Nephron (organoid): Measurements from ENCODE around the gene MAP3K5.

Experiments used
- H3K27ac Mint-ChIP-seq, 3 experiments: 2 replicates each; pipeline ENCODE4 v1.8.0; 2020; ENCODE audit warnings: mixed read lengths in 3 of 3, mild to moderate bottlenecking in 2 of 3, moderate library complexity in 1 of 3
- H3K27me3 Mint-ChIP-seq: 2 replicates; pipeline ENCODE4 v1.8.0; 2021; ENCODE audit warnings: low read depth, mild to moderate bottlenecking, moderate library complexity, mixed read lengths
- H3K36me3 Mint-ChIP-seq: 2 replicates; pipeline ENCODE4 v1.8.0; 2020; ENCODE audit warnings: low read depth, mixed read lengths
- H3K4me1 Mint-ChIP-seq: 2 replicates; pipeline ENCODE4 v1.8.0; 2020; ENCODE audit warnings: mixed read lengths
- H3K4me3 Mint-ChIP-seq, 3 experiments: 2 replicates each; pipeline ENCODE4 v1.8.0; 2020; ENCODE audit warnings: mild to moderate bottlenecking in 3 of 3, mixed read lengths in 3 of 3, moderate library complexity in 2 of 3
- H3K9me3 Mint-ChIP-seq: 2 replicates; pipeline ENCODE4 v1.8.0; 2020; ENCODE audit warnings: mixed read lengths
- TF ChIP-seq, protein P1 (sequence below), 3 experiments: fragments of 200-600 bp; sonication (generic); IDR thresholded peaks; one replicate each; pipeline ENCODE4 v1.5.0; 2021; ENCODE audit warnings: antibody characterized with exemption in 3 of 3; ENCODE audit not compliant: unreplicated experiment in 3 of 3

MAP3K5 gene

DNA sequence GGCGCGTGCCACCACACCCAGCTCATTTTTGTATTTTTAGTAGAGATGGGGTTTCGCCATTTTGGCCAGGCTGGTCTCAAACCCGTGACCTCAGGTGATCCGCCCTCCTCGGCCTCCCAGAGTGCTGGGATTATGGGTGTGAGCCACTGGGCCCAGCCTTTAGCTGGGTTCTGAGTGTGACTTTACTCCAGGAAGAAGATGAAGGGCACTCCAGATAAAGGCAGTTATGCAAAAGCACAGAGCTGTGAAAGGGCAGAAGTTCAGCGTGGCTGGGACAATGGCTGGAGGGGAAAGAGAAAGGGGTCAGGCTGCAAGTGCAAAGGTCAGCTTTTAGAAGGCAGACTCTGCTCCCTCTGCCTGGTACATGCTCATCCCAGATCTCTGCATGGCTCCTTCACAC is 39.7 kb downstream of the MAP3K5 start:
- Mint-ChIP-seq H3K36me3 (no peaks in the 10 kb centered on the region), H3K27ac (peak overlapping the region in 1 of 3 experiments; percentile 39), H3K27me3 (peaks cover 3% of the 10 kb centered on the region), H3K4me3 (no peak overlapping the region), H3K9me3 (no peaks in the 10 kb centered on the region), H3K4me1 (peaks cover 5% of the 10 kb centered on the region)
- TF ChIP-seq, protein P1, sequence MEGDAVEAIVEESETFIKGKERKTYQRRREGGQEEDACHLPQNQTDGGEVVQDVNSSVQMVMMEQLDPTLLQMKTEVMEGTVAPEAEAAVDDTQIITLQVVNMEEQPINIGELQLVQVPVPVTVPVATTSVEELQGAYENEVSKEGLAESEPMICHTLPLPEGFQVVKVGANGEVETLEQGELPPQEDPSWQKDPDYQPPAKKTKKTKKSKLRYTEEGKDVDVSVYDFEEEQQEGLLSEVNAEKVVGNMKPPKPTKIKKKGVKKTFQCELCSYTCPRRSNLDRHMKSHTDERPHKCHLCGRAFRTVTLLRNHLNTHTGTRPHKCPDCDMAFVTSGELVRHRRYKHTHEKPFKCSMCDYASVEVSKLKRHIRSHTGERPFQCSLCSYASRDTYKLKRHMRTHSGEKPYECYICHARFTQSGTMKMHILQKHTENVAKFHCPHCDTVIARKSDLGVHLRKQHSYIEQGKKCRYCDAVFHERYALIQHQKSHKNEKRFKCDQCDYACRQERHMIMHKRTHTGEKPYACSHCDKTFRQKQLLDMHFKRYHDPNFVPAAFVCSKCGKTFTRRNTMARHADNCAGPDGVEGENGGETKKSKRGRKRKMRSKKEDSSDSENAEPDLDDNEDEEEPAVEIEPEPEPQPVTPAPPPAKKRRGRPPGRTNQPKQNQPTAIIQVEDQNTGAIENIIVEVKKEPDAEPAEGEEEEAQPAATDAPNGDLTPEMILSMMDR (IDR thresholded peaks at IDR 0.05; ENCODE audit: unreplicated experiment in 3 of 3) = no peak

DNA sequence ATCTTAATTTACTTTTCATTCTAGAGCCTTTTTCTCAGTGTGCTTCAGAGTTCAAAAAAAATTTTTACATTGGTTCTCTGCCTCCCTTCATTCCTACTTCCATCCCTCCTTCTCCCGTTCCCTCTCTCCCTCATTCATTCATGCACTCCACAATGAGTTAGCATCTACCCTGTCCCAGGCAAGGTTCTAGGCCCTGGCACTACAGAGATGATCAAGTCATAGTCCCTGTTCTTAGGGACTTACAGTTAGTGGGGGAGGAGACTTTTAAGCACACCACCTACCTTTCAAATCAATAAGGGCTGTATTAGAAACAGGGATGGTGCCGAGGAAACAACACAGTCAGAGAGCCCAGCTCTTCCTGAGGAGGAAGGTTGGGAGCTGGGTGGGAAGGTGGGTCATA is 40.3 kb downstream of the MAP3K5 start:
- Mint-ChIP-seq H3K4me3 (no peak overlapping the region), H3K4me1 (peaks cover 5% of the 10 kb centered on the region), H3K9me3 (no peaks in the 10 kb centered on the region), H3K36me3 (no peaks in the 10 kb centered on the region), H3K27me3 (peaks cover 3% of the 10 kb centered on the region), H3K27ac (peak overlapping the region in 1 of 3 experiments; percentile 8)
- TF ChIP-seq, protein P1 (IDR thresholded peaks at IDR 0.05; ENCODE audit: unreplicated experiment in 3 of 3) = no peak

DNA sequence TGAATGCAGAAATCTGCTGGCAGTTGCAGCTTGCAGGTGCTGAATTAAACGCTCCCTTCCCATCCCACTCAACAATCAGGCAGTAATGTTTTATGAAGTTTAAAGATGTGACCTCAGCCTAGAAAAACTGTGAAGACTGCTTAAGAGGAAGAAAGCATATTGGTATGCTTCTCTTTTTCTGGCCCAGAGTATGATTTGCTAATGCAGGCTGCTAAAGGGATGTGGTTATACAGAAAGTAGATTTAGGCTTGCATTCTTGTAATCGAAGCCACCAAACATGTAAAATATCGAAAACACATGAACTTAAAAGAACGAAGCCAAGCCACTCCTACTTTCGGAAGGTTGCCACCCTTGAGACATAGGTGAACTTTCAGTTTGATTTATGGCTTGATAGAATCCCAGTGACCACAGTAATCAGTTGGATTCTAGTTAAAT is 40.7 kb downstream of the MAP3K5 start:
- H3K36me3 Mint-ChIP-seq = no peaks in the 10 kb centered on the region
- no peaks in the 10 kb centered on the region for H3K9me3 Mint-ChIP-seq
- peaks cover 3% of the 10 kb centered on the region for H3K27me3 Mint-ChIP-seq
- TF ChIP-seq, protein P1 (IDR thresholded peaks at IDR 0.05; ENCODE audit: unreplicated experiment in 3 of 3) = no peak
- H3K4me3 Mint-ChIP-seq = no peak overlapping the region
- peak overlapping the region in 1 of 3 experiments; percentile 3 for H3K27ac Mint-ChIP-seq
- H3K4me1 Mint-ChIP-seq = peaks cover 5% of the 10 kb centered on the region

DNA sequence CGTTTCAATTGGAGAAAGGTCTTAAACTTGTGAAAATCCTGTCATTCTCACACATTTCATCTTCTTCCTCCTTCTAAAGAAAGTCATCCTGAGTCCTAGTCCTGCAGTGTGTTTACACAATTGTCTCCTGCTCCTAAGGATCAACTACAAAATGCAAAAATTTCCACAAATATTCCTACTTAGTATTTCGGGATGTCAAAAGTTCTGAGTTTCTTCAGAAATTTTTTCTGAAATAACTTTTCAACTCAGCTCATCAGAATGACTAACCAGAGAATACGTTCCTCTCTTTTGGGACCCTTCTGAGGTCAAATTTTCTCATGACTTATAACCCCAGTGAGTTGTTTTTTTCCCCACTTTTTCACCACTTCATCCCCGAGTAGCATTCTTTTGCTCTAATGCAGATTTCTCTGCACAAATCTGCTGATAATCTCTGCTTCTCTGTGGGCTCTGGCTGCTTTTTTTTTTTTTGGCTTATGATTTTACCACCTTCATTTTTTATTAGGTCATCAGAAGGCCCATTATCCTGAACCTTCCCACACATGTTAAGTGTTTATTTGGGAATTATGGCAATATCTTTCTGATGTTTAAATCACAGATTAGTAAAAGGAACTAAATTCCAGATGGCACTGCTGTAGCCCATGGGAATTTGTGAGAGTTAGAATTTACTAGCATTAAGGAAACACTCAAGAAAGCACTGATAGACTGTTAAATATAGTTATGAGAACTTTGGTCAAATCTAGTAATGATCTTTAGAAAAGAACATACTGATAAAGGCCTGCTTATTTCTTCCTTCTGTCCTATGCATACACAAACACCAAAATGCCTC is 41.4 kb downstream of the MAP3K5 start:
- Mint-ChIP-seq H3K27ac (peak overlapping the region in 1 of 3 experiments; percentile 46), H3K4me1 (peaks cover 5% of the 10 kb centered on the region), H3K36me3 (no peaks in the 10 kb centered on the region), H3K4me3 (no peak overlapping the region), H3K9me3 (no peaks in the 10 kb centered on the region), H3K27me3 (peaks cover 3% of the 10 kb centered on the region)
- TF ChIP-seq, protein P1 (IDR thresholded peaks at IDR 0.05; ENCODE audit: unreplicated experiment in 3 of 3) = no peak

DNA sequence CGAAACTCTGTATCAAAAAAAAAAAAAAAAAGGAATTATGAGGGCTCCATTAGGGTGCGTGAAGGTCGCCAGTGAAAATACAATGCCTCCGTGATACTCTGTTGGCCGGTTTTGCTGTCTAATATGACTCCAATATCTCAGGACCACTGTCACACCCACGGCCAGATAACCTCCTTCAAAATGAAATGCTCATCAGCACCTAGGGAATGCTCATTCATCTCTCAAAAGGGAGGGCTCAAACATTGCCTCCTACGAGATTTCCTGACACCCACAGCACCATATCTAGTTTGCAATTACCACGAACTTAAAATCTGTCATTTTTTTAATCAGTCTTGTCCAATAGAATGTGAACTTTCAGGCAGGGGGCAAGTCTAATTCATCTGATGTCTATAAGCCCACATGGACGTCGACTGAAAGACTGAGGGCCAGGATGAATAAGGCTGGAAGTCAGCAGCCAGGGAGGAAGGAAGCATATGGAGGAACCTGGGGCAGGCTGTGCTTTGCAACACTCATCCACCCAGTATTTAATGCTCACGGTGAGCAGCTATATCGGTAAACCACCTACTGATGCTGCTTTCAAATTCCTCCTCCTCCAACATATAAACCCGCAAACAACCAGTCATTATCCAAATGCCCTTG is 42.8 kb downstream of the MAP3K5 start:
- Mint-ChIP-seq H3K4me3 (no peak overlapping the region), H3K36me3 (no peaks in the 10 kb centered on the region), H3K27me3 (no peaks in the 10 kb centered on the region), H3K9me3 (no peaks in the 10 kb centered on the region), H3K27ac (no peak overlapping the region), H3K4me1 (peaks cover 5% of the 10 kb centered on the region)
- TF ChIP-seq, protein P1 (IDR thresholded peaks at IDR 0.05; ENCODE audit: unreplicated experiment in 3 of 3) = no peak
